H9 (cell line): ENCODE results near the gene SFMBT1. TPM values are rescaled to one million over a fixed set of nuclear protein-coding genes. Genes with fewer than 3 reads are reported as not detected.

Source experiments
- DNase-seq: peaks from one replicate; pipeline ENCODE4 v3.0.0-alpha.2; 2017
- H2AFZ ChIP-seq: one replicate; pipeline ENCODE4 v1.6.1; 2013; ENCODE audit warnings: mild to moderate bottlenecking, low read length, control low read depth, moderate library complexity
- H2AK5ac ChIP-seq: 2 replicates; pipeline ENCODE4 v1.6.1; 2013; ENCODE audit warnings: low read length, control low read depth, mixed read lengths; ENCODE audit not compliant: insufficient read length
- H2BK120ac ChIP-seq: one replicate; pipeline ENCODE4 v1.6.1; 2013; ENCODE audit warnings: low read depth, mild to moderate bottlenecking, low read length, control low read depth, inconsistent platforms; ENCODE audit not compliant: poor library complexity, severe bottlenecking
- H2BK12ac ChIP-seq: 2 replicates; pipeline ENCODE4 v1.6.1; 2013; ENCODE audit warnings: low read length, control low read depth, mixed read lengths, low read depth; ENCODE audit not compliant: insufficient read length
- H2BK15ac ChIP-seq: 2 replicates; pipeline ENCODE4 v1.6.1; 2013; ENCODE audit warnings: low read depth, low read length, control low read depth
- H2BK20ac ChIP-seq: one replicate; pipeline ENCODE4 v1.6.1; 2013; ENCODE audit warnings: low read depth, mild to moderate bottlenecking, low read length, control low read depth, inconsistent platforms; ENCODE audit not compliant: poor library complexity, severe bottlenecking
- H2BK5ac ChIP-seq: 2 replicates; pipeline ENCODE4 v1.6.1; 2013; ENCODE audit warnings: low read length, control low read depth, mixed read lengths; ENCODE audit not compliant: insufficient read length
- H3K14ac ChIP-seq: 2 replicates; pipeline ENCODE4 v1.6.1; 2013; ENCODE audit warnings: low read length, control low read depth; ENCODE audit not compliant: insufficient read depth
- H3K18ac ChIP-seq: 2 replicates; pipeline ENCODE4 v1.6.1; 2013; ENCODE audit warnings: low read depth, mild to moderate bottlenecking, mixed read lengths, low read length, control low read depth; ENCODE audit not compliant: insufficient read length
- H3K23ac ChIP-seq: 2 replicates; pipeline ENCODE4 v1.6.1; 2013; ENCODE audit warnings: low read length, control low read depth, mixed read lengths, low read depth; ENCODE audit not compliant: insufficient read length
- H3K23me2 ChIP-seq: 2 replicates; pipeline ENCODE4 v1.6.1; 2013; ENCODE audit warnings: low read depth, mild to moderate bottlenecking, mixed read lengths, low read length, control low read depth; ENCODE audit not compliant: insufficient read length, poor library complexity, severe bottlenecking
- H3K27ac ChIP-seq: 2 replicates; pipeline ENCODE4 v1.5.1; 2013; ENCODE audit warnings: low read length, control low read depth, mixed read lengths, low read depth; ENCODE audit not compliant: insufficient read length
- H3K27me3 ChIP-seq: 2 replicates; pipeline ENCODE4 v1.6.1; 2013; ENCODE audit warnings: low read length, control low read depth, inconsistent platforms; ENCODE audit not compliant: insufficient read depth
- H3K4ac ChIP-seq: 2 replicates; pipeline ENCODE4 v1.6.1; 2013; ENCODE audit warnings: low read depth, mild to moderate bottlenecking, control low read depth, inconsistent platforms, low read length, moderate library complexity
- H3K4me1 ChIP-seq: 2 replicates; pipeline ENCODE4 v1.6.1; 2013; ENCODE audit warnings: low read length, control low read depth, inconsistent platforms; ENCODE audit not compliant: insufficient read depth
- H3K4me2 ChIP-seq: 2 replicates; pipeline ENCODE4 v1.6.1; 2013; ENCODE audit warnings: low read length, control low read depth, mixed read lengths; ENCODE audit not compliant: insufficient read length, insufficient read depth
- H3K56ac ChIP-seq: 2 replicates; pipeline ENCODE4 v1.6.1; 2013; ENCODE audit warnings: low read depth, mild to moderate bottlenecking, mixed read lengths, low read length, control low read depth; ENCODE audit not compliant: insufficient read length
- H3K79me1 ChIP-seq: 2 replicates; pipeline ENCODE4 v1.6.1; 2013; ENCODE audit warnings: low read depth, mild to moderate bottlenecking, moderate library complexity, low read length, control low read depth, inconsistent platforms; ENCODE audit not compliant: insufficient read depth, poor library complexity, severe bottlenecking
- H3K79me2 ChIP-seq: 2 replicates; pipeline ENCODE4 v1.6.1; 2013; ENCODE audit warnings: low read length, control low read depth, inconsistent platforms; ENCODE audit not compliant: insufficient read depth
- H3K9ac ChIP-seq: 2 replicates; pipeline ENCODE4 v1.6.1; 2013; ENCODE audit warnings: low read length, control low read depth, mixed read lengths; ENCODE audit not compliant: insufficient read length; ENCODE audit errors: extremely low read depth
- H3K9me3 ChIP-seq: one replicate; pipeline ENCODE4 v1.6.1; 2013; ENCODE audit warnings: low read depth, low read length, inconsistent platforms; ENCODE audit not compliant: control insufficient read depth
- H3T11ph ChIP-seq: one replicate; pipeline ENCODE4 v1.6.1; 2013; ENCODE audit warnings: mild to moderate bottlenecking, low read length, control low read depth, inconsistent platforms
- H4K20me1 ChIP-seq: one replicate; pipeline ENCODE4 v1.6.1; 2013; ENCODE audit not compliant: control insufficient read depth, insufficient read length, insufficient read depth
- H4K5ac ChIP-seq: 2 replicates; pipeline ENCODE4 v1.6.1; 2013; ENCODE audit warnings: low read depth, mild to moderate bottlenecking, mixed read lengths, low read length, control low read depth; ENCODE audit not compliant: insufficient read length
- H4K8ac ChIP-seq: replicated peaks from 2 replicates; pipeline ENCODE4 v1.6.1; 2013; ENCODE audit warnings: low read length, control low read depth, mixed read lengths, low read depth; ENCODE audit not compliant: insufficient read length
- H4K91ac ChIP-seq: 2 replicates; pipeline ENCODE4 v1.6.1; 2013; ENCODE audit warnings: low read depth, mild to moderate bottlenecking, moderate library complexity, mixed read lengths, low read length, control low read depth; ENCODE audit not compliant: insufficient read length
- H3K27ac Mint-ChIP-seq, 3 experiments: 2 replicates in 2 of 3; 3 replicates in 1 of 3; pipeline ENCODE4 v1.8.0; 2020 to 2021; ENCODE audit warnings: mixed read lengths in 3 of 3, mild to moderate bottlenecking in 1 of 3, moderate library complexity in 1 of 3
- H3K27me3 Mint-ChIP-seq: 2 replicates; pipeline ENCODE4 v1.8.0; 2021; ENCODE audit warnings: low read depth, mild to moderate bottlenecking, moderate library complexity, mixed read lengths
- H3K36me3 Mint-ChIP-seq, 3 experiments: 2 replicates in 2 of 3; 3 replicates in 1 of 3; pipeline ENCODE4 v1.8.0; 2020 to 2021; ENCODE audit warnings: low read depth in 3 of 3, mixed read lengths in 3 of 3; ENCODE audit not compliant: insufficient read depth in 1 of 3
- H3K4me1 Mint-ChIP-seq, 2 experiments: 2 replicates each; pipeline ENCODE4 v1.8.0; 2020; ENCODE audit warnings: mixed read lengths in 2 of 2
- H3K4me3 Mint-ChIP-seq, 2 experiments: 2 replicates in 1 of 2; 3 replicates in 1 of 2; pipeline ENCODE4 v1.8.0; 2020 to 2021; ENCODE audit warnings: mild to moderate bottlenecking in 2 of 2, mixed read lengths in 2 of 2, moderate library complexity in 1 of 2
- H3K9me3 Mint-ChIP-seq, 2 experiments: 2 replicates in 1 of 2; 3 replicates in 1 of 2; pipeline ENCODE4 v1.8.0; 2020; ENCODE audit warnings: mild to moderate bottlenecking in 2 of 2, mixed read lengths in 2 of 2, moderate library complexity in 1 of 2
- WGBS: extraction: QIAGEN DNeasy Blood & Tissue Kit; methylation state at CpG from one replicate; pipeline ENCODE4 v1.1.7; 2013; ENCODE audit warnings: missing lambda C conversion rate, low lambda C conversion rate, mixed read lengths; ENCODE audit not compliant: insufficient read length; ENCODE audit errors: extremely low coverage; 5-methylcytosine and 5-hydroxymethylcytosine counted together
- total RNA-seq: library from RNA; stranded (reverse); gene quantifications from 2 replicates; pipeline ENCODE4 v1.2.1, GENCODE V29; 2021
- TF ChIP-seq, protein P1 (sequence below): fragments of 200-600 bp; sonication (generic); conservative IDR thresholded peaks from 3 replicates; pipeline ENCODE4 v1.8.0; 2021; ENCODE audit warnings: antibody characterized with exemption, mild to moderate bottlenecking

The SFMBT1 gene
- total RNA-seq, 1 experiment from 2014 or later = 15.3 TPM

- Histone ChIP-seq H3K9ac (no peak overlapping the region), H4K8ac (no peak overlapping the region), H3K79me2 (no peaks in the 10 kb centered on the region), H3K4ac (no peak overlapping the region), H4K5ac (no peak overlapping the region), H3K14ac (no peak overlapping the region), H3K23ac (no peak overlapping the region), H2AK5ac (no peak overlapping the region), H3K9me3 (no peaks in the 10 kb centered on the region), H3K79me1 (no peaks in the 10 kb centered on the region), H2AFZ (no peak overlapping the region), H3K4me2 (no peak overlapping the region), H3K23me2 (no peaks in the 10 kb centered on the region), H3T11ph (no peak overlapping the region), H3K27me3 (no peaks in the 10 kb centered on the region), H2BK15ac (no peak overlapping the region), H3K56ac (no peak overlapping the region), H2BK120ac (no peak overlapping the region), H3K4me1 (no peaks in the 10 kb centered on the region), H2BK5ac (no peak overlapping the region), H2BK12ac (no peak overlapping the region), H3K18ac (no peak overlapping the region), H4K20me1 (no peaks in the 10 kb centered on the region), H4K91ac (no peak overlapping the region), H3K27ac (no peak overlapping the region), H2BK20ac (no peak overlapping the region)
- Mint-ChIP-seq H3K27me3 (no peaks in the 10 kb centered on the region), H3K36me3 (peaks cover 10 to 23% (median 14%) of the 10 kb centered on the region in 3 experiments; a peak in 6 of 7 replicates), H3K9me3 (no peaks in the 10 kb centered on the region), H3K27ac (no peak overlapping the region), H3K4me3 (no peak overlapping the region), H3K4me1 (no peaks in the 10 kb centered on the region)
- no CpG with 5 or more reads among the region's 2 CpGs for WGBS
- no peak for DNase-seq
- TF ChIP-seq, protein P1, sequence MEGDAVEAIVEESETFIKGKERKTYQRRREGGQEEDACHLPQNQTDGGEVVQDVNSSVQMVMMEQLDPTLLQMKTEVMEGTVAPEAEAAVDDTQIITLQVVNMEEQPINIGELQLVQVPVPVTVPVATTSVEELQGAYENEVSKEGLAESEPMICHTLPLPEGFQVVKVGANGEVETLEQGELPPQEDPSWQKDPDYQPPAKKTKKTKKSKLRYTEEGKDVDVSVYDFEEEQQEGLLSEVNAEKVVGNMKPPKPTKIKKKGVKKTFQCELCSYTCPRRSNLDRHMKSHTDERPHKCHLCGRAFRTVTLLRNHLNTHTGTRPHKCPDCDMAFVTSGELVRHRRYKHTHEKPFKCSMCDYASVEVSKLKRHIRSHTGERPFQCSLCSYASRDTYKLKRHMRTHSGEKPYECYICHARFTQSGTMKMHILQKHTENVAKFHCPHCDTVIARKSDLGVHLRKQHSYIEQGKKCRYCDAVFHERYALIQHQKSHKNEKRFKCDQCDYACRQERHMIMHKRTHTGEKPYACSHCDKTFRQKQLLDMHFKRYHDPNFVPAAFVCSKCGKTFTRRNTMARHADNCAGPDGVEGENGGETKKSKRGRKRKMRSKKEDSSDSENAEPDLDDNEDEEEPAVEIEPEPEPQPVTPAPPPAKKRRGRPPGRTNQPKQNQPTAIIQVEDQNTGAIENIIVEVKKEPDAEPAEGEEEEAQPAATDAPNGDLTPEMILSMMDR = no peak
These were observed 125.0 kb downstream of the SFMBT1 start for GRCh38 chr3:52920841-52921240.
